Umbilical cord (tissue), 2 donors: Measurements from ENCODE around the gene PIP4K2C. TPM values are rescaled to one million over a fixed set of nuclear protein-coding genes. Genes with fewer than 3 reads are reported as not detected.
"Not testable (repeated sequence)": the region's sequence is repeated elsewhere in the genome, so short reads cannot be mapped to it uniquely, and the experiment has no call there.

Source experiments
- DNase-seq: peaks from one replicate; pipeline ENCODE4 v3.0.0-alpha.2; 2015; ENCODE audit warnings: low spot score
- total RNA-seq: library from RNA; depleted of rRNA; stranded (reverse); fragments of >200 nt; gene quantifications from one replicate; pipeline ENCODE4 v1.2.3, GENCODE V29; 2014; ENCODE audit warnings: low replicate concordance; ENCODE audit not compliant: insufficient read depth

Gene PIP4K2C
- total RNA-seq, 1 donor from 2014 or later = 12.5 TPM

DNA sequence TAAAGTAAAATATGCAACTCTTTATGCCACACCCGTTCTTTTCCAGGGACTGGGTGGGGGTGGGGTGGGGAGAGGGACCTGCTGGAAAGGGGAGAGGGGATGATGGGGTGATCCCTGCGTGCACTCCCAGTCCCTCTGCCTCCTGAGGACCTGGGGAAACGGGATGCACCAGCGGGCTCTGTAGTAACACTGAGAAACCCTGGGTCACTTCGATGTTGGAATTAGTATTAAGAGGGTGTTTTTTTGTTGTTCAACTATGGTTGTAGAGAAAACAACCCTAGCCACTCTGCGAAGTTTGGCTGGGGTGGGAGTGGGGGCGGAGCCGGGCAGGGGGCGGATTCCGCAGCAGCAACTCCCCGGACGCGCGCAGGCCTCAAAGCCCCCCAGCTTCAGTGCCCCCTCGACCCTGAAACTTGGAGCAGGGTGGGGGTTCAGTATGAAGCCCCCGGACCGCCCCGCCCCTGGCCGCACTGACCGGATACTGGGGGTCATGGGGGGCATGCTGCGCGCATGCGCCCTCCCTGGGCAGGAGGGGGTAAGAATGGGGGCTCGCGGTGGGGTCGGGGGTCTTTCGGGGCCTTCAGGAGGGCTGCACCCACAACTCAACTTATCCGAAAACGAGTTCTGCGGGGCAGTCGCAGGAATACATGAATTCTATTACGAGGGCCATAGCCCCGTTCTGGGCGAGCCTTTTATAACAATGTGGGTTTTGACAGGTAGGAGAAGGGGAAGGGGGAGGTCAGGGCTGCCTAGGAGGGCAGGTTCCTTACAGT, 19.0 kb downstream of the PIP4K2C start:
- peak; percentile 35 for DNase-seq

DNA sequence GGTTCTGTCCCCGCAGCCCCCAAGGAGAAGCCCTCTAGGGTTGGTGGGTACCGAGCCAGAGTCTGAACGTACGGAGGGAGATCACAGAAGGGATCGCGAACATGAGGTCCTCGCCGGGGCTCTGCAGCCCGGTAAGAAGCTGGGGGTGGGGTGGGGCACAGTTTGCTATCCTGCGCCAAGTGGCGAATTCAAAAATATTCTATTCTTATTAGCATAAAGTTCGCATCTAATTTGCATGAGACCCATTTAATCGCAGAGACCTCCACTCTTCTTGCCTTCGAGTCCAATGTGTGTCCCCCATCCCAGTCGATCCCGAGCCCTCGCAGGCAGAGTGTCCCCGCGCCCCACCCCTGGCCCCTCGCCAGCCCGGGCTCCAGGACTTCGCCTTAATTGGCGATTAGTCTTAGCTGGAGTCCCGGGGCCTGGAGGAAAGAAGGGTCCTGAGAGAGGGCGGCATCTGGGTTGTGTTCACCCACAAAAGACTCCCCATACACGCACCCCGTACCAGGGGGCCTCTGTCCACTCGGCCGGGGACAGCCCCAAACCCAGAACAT, 19.6 kb downstream of the PIP4K2C start:
- DNase-seq = peak; percentile 58

DNA sequence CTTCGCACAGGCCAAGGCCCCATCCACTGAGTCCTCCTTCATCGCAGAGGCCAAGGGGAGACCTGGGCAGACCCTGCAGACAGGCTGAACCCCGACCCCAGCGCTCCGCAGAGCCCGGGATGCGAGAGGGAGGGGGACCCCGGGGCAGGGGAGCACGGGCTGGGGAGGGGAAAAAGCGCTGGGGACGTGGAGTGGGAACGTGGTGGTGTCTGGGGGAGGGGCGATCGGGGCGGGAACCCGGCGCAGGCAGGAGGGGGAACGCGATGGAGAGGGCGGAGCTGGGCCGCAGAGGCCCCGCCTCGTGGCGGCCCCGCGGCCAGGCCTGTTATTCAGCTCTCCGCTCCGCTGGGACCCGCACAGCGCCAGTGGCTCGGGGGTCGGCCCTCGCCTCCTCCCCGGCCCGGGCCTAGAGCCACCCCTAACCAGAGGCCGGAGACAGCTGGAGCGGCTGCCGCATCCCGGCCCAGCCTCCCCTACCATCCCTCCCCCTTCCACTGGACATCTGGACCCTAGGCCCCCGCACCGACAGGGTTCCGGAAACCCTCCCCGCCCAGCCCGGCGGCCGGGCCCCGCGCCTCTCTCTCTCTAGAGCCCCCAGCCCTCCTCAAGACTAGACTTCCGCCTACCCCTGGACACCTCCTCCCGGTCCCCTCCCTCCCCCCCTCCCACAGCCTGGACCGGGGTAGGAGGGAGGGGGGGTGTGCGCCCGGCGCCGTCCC, 20.3 kb downstream of the PIP4K2C start, which contains the start of gene ARHGEF25:
Gene ARHGEF25, plus strand, starts transcription at position 328 of the 719 bp plus-strand sequence. CDS start 460 bp downstream, outside the sequence.
- DNase-seq = peak; percentile 84

DNA sequence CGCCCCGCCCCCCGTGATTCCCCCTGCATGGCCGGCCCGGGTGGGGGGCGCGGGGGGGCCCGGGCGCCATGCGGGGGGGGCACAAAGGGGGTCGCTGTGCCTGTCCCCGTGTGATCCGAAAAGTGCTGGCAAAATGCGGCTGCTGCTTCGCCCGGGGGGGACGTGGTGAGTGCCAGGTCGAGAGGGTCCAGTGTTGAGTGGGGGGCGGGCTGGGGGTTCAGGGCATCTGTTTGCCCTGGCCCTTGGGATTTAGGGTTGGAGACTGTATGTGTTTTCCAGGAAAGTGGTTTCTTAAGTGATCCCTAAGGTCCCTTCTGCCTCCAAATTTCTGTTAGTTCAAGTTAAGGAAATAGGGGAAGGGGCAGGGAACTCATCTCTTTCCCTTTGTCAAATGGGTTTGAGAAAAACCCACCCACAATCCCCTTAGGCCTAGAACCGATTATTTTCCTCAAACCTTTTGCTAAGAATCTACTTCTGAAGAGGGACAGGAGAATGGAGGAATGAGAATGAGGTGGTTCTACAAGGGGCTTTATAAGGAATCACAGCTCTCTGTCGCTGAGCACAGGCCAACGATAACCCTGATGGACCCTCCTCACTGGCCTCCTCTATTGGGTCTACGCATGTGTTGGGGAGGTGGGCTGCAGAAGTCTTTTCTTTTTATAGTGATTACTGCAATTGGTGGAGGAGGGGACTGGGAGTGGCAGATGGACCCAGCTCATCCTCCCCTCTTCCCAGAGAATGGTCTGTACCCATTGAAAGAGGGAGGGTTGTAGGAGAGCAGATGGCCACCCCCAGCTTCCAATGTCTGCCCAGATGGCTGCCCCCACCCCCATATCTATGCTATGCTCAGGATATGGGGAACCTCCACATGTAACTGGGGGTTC, 21.1 kb downstream of the PIP4K2C start:
- no peak for DNase-seq

DNA sequence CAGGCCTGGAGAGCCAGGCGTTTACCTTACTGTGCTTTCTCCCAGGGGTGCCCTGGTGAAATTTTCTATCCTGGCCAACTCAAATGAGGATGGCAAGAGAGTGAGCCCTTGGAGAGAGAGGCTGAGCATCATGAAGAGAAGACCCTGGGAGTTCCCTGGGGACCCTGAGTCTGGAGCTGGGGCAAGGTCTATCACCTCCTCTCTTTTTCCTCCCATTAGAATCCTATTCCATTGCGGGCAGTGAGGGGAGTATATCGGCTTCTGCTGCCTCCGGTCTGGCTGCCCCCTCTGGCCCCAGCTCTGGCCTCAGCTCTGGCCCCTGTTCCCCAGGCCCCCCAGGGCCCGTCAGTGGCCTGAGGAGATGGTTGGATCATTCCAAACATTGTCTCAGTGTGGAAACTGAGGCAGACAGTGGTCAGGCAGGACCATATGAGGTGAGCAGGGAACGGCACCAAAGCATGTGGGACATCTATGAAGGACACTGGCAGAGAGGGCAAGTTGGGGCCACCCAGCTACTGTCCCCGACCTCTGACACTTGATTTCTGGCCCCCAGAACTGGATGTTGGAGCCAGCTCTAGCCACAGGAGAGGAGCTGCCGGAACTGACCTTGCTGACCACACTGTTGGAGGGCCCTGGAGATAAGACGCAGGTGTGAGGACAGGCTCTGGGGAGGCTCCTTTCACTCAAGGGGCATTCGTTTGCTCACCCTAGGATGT, 21.9 kb downstream of the PIP4K2C start:
- no peak for DNase-seq

DNA sequence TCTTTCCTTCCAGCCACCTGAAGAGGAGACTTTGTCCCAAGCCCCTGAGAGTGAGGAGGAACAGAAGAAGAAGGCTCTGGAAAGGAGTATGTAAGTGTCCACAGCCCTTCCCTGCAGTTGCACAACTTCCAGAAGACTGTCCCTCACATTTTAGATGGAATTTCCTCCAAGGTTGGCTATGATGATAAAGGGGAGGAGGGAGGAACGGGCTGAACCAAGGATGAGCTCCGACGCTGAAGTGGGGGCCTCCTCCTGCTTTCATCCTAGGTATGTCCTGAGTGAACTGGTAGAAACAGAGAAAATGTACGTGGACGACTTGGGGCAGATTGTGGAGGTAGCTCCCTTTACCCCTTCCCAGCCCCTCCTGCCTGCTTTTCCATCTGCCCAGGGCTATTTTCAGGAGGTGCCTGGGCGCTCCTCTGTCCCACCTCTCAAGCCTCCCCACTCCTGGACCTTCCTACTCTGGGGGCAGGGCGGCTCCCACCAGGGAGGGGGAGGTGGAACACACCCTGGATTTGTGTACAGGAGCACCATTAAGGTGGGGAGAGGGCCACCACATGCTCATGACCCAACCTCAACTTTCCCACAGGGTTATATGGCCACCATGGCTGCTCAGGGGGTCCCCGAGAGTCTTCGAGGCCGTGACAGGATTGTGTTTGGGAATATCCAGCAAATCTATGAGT, 22.6 kb downstream of the PIP4K2C start:
- no peak for DNase-seq

DNA sequence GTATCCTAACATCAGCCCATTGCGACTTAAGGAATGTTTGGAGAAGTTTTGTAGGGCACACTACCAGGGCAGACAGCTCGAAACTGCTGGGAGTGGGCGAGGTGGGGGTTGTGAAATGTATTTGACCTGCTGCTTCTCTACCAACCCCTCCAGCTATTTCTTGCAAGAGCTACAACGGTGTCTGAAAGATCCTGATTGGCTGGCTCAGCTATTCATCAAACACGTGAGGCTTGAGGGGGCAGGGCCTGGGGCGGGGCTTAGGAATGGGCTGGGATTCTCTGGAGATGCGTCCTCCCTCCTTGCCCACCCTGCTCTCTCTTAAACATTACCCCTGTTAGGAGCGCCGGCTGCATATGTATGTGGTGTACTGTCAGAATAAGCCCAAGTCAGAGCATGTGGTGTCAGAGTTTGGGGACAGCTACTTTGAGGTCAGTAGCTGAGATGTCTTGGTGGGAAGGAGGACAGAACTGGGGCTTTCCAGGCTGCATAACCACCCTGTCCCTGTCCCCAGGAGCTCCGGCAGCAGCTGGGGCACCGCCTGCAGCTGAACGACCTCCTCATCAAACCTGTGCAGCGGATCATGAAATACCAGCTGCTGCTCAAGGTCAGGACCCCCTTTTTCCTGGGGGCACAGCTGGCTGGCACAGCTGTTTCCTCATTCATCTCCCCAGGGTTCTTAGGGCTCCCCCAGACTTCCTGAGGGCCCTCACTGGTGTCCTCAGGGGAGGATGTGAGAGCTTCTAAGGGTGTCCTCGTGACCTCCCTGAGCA, 23.4 kb downstream of the PIP4K2C start:
- no peak for DNase-seq

DNA sequence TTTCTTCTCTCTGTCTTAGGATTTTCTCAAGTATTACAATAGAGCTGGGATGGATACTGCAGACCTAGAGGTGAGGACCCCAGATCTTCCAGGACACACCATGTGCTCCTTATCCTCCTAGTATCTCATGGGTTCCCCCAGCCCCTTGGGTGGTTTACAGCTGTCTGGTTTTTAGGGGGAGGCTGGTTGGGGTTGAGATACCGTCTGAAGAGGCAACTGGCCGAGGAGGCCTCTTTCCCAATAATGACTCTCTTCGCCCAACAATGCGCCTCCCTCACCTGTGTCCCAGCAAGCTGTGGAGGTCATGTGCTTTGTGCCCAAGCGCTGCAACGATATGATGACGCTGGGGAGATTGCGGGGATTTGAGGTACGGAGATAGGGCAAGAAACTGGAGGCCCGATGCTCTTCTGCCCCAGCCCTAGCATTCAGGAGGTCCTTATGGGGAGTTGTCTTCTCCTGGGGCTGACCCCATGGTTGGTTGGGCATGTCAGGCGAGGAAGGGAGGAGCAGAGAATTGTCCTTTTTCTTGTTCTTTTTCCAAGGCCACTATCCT, 24.0 kb downstream of the PIP4K2C start:
- DNase-seq = no peak

DNA sequence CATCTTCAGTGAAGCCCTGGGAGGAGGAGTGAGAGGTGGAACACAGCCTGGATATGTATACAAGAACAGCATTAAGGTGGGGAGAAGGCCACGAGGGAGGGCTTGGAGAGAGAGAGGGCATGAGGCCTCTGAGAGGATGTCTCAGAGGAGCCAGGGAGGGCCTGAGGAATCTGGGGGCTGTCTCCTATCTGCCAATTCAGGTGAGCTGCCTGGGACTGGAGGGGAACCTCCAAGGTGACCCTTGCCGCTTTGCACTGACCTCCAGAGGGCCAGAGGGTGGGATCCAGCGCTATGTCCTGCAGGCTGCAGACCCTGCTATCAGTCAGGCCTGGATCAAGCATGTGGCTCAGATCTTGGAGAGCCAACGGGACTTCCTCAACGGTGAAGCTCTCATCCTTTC, 24.6 kb downstream of the PIP4K2C start:
- DNase-seq = no peak

DNA sequence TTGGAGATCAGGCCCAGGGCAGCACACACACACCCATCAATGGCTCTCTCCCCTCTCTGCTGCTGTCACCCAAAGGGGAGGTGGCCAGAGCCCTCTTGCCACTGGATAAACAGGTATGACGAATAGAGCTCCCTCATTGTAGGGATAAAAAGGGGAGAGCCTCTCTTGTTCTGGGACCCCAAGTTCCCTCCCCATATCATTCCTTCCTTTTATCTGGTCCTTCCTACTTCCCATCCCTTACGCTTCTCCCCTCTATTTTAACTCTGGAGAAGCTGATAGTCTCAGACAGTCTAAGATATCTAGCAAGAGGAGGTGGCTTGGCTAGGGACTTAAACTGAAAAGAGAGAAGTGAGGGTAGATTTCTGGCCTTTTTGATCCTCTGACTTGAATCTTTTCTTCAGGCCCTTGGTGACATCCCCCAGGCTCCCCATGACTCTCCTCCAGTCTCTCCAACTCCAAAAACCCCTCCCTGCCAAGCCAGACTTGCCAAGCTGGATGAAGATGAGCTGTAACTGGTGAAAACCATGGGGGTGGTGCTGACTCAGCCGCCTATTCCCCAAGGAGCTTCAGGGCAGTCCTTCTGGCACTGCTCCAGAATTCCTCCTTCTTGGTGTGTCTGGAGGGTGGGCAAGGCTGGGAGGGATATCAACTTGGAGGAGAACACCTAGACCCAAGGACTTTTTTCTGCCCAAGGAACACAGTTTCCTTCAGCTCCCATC, 25.6 kb downstream of the PIP4K2C start:
- no peak for DNase-seq

DNA sequence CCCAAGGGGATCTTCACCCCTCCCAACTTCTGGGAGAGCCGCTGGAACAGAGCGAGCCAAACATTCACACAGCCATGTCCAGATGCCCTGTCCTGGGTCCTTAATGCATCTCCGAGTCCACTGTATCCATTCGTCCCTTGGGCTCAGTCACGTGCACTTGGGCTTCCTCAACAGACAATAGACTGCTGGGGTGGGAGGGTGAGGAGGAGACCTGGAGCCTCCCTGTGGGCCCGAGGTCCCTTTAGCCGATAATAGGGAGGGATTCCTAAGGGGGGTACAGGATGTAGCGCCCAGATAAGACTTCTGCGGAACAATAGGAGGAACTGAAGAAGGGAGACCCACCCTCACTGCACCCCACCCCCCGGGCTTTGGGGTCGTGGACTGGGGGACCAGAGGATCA, 26.9 kb downstream of the PIP4K2C start:
- DNase-seq = no peak

DNA sequence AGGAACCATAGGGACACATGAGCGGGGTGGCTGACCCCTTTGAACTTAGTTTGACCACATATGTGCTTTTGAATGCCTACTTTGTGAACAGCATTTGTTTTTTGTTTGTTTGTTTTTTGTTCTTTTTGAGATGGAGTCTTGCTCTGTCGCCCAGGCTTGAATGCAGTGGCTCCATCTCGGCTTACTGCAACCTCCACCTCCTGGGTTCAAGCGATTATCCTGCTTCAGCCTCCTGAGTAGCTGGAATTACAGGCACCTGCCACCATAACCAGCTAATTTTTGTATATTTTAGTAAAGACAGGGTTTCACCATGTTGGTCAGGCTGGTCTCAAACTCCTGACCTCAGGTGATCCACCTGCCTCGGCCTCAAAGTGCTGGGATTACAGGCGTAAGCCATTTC, 27.4 kb downstream of the PIP4K2C start:
- DNase-seq = not testable (repeated sequence)

DNA sequence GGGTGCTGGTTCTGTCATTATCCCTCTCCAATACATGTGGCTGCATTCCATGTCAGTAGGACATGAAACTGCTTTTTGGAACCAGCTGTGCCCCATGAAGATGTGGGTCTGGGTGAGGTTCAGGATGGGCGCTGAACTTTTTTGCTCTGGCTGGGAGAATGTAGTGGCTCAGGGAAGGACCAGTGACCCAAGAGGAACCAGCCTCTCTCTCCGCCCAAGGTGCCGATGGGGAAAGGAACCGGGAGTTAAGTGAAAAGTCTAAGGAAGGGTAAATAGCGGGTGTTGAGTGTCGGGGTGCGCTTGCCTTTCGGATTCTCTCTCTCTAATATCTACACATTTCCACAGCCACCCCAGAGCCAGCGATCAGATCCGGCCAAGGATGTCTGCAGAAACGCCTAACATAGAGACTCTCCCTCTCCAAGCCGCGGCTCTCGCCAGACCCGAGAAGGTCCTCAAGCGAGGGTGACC, 28.0 kb downstream of the PIP4K2C start:
- no peak for DNase-seq

DNA sequence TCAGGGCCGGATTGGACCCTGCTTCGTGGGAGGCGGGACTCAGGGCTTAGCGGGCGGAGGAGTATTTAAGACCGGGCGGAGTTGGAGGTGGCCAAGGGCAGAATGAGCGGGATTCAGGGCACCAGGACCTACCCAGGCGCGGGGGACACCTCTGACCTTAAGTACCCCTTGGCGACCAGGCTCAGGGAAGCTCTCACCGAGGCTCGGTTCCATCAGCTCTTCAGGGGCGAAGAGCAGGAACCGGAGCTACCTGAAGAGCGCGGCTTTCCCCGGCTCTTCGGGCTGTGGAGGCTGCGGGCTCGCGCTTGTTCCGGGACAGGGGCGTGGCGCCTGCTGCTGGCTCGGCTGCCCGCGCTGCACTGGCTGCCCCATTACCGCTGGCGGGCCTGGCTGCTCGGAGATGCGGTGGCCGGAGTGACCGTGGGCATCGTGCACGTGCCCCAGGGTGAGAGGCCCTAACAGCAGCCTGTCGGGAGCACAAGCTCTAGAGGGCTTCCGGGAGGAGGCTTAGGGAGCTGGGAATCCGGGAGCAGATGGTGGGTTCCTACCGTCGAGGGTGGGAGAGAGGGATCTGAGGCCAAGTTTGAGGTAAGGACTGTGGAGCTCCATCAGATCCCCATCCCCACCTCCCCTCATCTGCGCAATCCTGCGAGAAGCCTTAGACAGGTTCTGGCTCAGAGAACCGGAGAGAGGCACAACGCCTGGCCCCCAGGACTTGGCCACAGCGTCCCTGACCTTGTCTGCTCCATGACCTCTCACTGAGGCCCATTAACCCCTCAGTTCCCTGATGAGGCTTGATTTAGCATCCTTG, 28.6 kb downstream of the PIP4K2C start:
- no peak for DNase-seq

DNA sequence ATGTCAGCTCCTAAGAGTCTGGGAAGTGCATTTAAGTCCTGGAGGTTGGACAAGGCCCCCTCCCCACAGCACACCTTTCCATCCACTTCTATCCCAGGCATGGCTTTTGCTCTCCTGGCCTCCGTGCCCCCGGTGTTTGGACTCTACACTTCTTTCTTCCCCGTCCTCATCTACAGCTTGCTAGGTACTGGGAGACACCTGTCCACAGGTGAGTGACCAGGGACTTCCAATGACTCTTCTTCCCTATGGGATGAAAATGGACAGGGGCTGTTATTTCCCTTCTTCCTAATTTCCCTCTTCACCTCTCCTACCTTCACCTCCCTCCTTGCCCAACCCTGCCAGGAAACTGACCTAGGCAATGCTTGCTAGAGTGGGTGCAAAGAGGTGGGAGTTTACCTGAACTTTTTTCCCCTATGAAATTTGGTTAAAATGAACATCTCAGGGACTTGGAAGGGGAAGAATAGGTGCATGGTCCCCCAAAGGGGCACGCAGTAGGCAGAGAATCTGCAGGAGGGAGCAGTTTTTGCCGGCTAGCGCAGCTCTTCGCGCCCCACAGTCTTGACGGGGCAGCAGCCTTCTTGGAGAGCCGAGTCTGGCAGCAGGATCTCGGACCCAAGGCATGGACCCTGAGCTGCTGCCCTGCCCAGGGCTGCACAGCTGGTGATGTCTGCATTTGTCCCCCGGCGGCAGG, 29.4 kb downstream of the PIP4K2C start:
- no peak for DNase-seq

DNA sequence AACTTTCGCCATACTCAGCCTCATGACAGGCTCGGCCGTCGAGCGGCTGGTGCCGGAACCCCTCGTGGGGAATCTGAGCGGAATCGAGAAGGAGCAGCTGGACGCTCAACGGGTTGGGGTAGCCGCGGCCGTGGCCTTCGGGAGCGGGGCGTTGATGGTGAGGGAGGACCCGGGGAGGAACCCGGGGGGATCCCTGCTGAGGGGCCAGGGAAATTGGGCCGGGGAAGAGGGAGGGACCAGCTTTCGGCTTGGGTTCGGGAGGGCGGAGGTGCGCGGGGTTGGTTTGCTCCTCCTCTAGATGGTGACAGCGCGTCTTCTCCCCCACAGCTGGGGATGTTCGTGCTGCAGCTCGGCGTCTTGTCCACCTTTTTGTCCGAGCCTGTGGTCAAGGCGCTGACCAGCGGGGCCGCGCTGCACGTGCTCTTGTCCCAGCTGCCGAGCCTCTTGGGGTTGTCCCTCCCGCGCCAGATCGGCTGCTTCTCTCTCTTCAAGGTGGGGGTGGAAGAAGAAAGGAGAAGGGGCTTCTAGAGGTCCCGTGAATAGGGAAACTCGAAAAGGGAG, 30.0 kb downstream of the PIP4K2C start:
- no peak for DNase-seq
